Medulla oblongata (tissue), 1 donor: ENCODE data around the gene ITGB3.
"Not testable (repeated sequence)": the region's sequence is repeated elsewhere in the genome, so short reads cannot be mapped to it uniquely, and the experiment has no call there.

Source experiments
- DNase-seq: peaks from one replicate; pipeline ENCODE4 v3.0.0-alpha.2; 2015; ENCODE audit errors: extremely low spot score

ITGB3 gene

DNA sequence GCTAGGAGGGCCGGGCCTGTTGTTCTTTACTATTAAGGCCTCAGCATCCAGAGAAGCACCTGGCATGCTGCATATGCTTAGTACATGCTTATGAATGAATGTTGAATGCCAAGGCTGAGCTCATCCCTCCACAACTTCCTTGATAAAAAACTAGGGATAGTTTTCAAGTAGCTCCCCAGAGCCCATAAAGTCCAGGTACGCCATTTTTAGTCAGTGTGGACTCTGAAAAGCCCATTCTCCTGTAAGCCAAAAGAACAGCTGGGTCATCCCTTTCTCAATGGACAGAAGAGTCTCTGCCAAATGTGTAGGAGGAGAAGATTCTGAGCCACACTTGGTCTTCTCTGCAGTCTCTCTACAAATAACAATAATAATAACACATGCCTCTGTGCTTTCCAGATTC, 8.9 kb upstream of the ITGB3 start:
- no peak for DNase-seq

DNA sequence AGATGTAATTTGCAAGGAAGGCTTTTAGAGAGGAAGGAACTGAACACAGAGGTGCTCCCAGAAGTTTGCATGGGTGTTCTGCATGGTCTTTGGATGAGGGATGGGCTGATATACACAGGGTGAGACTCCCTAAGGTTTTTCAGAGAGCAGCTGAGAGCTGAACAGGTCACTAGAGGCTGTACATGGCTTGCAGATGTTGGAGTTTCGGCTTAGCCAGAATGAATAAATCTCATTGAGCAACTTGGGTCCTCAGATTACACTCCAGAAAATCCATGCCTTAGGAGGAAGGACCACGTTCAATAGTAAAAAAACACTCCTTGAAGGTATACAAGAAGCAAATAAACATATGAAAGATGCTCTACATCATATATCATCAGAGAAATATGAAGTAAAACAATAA, 7.5 kb upstream of the ITGB3 start:
- DNase-seq: no peak

DNA sequence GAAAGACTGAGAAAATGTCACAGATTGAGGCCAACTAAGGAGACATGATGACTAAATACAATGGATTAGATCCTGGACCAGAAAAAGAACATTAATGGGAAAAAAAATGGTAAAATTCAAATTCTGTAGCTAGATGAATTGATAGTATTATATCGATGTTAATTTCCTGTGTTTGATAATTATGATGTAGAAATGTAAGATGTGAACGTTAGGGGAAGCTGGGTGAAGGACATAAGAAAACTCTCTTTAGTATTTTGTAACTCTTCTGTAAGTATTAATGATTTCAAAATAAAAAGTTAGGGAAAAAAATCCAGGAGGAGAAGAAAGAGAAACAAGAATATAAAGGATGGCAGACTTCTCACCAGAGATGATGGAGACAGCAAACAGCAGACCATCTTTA, 2.8 kb upstream of the ITGB3 start:
- no peak for DNase-seq

DNA sequence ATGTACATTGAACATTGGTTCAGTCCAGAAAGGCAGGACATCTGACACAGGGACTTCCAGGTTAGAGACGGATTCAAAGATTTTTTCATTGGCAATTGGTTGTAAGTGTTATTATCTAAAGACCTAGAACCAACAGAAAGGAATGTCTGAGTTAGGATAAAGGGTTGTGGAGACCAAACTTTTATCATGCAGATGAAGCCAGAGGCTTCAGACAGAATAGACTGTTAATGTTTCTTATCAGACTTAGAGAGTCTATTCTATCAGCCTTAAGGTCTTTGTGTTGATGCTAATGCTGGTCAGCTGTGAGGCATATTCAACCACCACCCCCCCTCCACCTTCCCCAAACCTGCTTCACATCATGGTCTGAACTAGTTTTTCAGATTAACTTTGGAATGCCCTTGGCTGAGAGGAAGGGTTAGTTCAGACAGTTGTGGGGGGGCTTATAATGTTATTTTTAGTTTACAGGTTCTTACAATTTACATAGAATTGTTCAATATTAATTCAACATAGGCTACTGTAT, 2.1 kb upstream of the ITGB3 start:
- DNase-seq: no peak

DNA sequence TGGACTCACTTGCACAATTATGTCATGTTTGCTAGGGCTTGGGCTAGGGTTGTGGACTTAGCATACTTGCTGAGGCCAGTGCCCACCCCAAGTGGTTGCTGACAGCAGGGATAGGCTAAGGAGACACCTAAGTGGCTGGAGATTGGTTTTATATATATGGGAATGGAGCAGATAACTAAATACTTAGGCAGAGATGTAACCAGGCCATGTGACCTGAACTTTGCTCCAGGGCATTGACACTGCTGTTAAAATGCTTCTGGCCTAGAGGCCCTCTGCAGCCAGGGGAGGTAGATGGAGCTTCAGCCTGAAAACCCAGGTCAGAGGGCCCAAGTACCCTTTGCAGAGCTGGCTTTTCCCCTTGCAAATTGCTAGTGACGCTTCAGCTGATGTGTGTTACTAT, 1.4 kb upstream of the ITGB3 start:
- no peak for DNase-seq

DNA sequence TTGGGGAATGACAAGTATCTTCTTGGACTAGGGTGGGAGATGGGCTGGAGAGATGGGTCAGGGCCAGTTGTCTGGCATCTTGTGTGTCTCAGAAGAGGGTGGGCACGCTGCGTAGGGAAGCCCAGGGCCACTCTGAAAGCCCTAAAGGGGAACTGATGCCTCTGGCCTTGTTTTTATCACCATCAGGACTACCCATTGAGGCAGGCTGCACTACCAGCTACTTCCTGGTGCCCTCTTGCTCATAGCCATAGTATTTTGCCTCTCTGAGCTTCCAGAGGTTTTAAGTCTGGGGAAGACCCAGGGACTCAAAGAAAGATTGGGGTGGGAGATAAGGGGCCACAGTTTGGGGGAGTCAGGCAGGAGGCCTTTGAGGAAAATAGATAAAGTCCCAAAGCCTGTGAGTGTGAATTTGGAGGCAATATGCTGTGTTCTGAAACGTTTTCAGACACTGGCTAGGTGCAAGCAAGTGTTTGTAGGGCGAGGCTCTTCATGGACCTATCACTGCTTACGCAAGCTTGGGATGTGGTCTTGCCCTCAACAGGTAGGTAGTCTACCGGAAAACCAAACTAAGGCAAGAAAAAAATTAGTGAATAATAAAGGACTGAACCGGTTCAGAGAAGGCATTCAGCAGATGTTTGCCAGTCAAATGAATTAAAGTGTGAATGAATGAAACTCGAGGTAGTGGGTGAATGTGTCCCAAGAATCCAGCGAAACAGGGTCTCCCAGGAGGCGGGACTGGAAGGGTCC, 688 bp upstream of the ITGB3 start:
- DNase-seq: no peak

DNA sequence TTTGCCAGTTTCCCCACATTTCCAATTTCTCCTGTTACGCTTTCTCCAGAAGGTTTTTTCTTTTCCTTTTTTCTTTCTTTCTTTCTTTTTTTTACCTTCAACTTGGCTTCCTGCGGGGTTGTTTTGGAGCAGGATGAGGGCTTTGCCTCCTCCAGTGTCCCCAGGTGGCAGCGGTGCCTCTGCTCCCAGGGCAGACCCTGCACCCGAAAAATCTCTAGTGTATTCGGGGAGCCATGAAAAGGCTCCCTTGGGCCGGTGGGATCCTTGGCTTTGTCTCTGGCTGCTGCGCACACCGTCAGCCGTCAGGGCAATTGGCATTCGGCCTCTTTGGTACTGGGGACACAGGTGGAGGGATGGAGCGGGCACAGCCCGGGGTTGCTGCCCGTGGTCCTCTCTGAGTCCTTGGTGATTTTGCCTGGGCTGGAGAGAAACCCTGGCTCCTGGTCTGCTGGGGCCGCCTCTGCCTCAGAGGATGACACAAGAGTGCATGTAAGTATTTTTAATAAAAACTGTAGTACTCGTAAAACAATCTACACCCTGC, 846 bp downstream of the ITGB3 start:
- DNase-seq: no peak

DNA sequence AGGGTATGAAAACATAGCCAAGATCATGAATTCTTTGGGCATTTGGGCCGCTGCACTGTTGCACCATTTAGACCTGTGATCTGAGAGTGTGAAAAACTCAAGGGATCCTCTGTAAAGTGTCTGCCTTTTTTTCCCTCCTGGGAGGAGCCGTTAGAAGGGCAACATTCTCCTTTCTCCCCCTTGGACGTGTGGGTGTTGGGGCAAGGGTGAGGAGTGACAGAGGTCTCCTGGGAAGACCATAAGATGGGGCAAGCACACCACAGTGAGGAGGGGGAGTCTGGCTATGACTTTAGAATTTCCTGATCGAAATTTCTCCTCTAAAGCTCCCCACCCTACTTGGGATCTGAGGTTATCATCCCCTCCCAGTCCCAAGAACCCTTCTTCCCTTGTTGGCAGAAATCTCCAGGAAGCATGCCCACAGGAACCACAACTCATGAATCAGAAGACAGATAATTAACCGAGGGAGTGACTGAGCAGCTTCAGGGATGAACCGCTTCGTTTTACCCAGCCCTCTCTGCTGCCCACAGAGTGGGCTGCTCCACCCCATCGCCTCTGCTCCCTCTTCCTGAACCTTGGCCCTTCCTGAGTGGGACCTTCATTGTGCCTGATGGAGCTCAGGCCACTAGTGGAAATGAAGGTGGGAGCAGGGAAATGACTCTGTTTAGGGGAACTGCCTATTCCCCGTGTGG, 4.2 kb downstream of the ITGB3 start:
- DNase-seq: no peak

DNA sequence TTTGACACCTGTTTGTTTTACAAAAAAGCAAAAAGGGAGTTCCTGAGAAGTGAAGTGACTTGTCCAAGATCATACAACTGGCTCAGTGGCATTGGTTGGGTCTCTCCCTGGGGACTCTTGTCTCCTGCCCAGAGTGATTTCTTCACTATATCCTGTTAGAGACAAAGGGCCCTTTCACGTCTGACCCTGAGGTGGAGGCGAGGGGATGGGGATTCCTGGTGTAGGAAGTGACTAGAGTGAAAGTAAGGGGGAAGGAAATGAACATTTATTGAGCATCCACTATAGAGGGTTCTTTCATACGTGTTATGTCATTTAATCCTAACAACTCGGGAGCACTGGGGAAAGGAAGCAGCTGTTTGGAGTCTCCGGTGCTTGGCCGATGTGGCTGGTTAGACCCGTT, 9.0 kb downstream of the ITGB3 start:
- no peak for DNase-seq

DNA sequence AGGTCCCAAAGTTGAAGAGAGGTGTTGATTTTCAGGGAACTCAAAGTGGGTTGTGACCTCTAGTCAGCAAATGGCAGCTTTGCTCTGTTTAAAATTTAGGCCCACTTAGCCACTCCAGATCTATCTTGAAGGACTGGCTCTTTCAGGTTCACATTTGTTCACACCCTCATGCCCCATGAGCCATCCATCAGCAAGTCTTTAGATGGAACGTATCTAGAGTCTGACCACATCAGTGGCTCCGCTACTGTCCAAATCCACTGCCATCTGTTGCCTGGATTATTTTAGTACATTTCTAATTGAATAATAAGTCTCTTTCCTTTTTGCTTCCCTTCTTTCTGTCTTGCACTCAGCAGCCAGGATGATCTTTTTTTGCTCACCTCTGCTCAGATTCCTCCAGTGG, 10.5 kb downstream of the ITGB3 start:
- DNase-seq: no peak

DNA sequence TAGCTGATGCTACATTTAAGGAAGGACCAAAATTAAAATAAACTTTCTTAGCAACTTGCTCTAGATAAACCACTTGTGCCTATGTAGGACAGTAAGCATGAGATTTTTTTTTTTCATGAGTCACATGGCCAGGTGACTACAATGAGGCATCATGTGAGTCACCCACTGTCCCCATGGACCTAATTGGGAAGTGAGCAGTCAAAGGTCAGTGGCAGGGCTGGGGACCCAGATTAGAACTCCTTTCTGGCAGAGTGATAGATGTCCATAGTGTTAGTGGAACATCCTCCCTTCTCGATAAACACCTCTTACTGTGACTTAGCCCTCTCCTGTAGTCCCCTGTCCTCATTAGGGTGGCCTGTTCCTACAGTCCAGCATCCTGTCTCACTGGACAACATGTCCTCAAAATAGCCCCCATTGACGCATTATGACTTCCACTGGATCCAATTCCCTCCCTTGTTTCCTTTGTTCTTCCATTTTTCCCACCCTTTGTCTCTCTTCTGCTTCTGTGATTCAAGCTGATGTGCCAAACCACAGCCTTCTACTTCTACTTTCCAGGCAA, 12.4 kb downstream of the ITGB3 start:
- DNase-seq: no peak

DNA sequence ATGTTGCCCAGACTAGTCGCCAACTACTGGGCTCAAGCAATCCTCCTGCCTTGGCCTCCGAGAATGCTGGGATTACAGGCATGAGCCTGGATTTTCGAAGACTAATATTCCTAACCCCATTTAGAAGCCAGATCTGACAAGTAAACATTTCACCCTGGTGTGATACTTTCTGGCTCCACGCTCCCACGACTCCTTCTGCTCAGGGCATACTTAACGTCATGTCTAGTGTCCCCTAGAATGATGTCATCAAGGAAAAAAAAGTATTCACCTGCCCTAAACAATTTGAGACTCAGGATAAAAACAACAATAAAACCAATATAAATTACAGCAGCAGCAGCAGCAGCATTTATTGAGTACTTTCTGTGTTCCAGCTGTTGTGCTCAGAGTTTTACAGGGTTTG, 13.2 kb downstream of the ITGB3 start:
- no peak for DNase-seq

DNA sequence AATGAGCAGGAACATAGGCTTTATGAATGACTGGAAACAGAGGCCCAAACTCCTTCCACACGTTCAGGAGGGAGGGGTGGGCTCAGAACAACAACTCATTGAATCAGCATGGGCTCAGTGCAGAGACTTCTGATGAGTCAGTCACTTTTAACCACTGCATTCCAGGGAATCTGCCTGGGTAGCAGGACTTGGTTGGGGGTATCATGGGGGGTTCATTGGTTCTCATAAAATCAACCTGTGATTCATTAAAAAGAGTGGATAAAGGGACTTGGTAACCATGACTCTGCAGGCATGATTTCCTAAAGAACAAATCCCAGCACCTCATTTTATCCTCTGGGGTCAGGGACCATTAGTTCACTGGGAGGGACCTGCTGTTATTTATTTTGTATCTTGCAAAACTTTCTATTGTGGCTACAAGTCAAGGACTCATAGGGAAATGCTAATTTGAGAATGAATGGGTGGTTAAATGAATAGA, 13.8 kb downstream of the ITGB3 start:
- no peak for DNase-seq

DNA sequence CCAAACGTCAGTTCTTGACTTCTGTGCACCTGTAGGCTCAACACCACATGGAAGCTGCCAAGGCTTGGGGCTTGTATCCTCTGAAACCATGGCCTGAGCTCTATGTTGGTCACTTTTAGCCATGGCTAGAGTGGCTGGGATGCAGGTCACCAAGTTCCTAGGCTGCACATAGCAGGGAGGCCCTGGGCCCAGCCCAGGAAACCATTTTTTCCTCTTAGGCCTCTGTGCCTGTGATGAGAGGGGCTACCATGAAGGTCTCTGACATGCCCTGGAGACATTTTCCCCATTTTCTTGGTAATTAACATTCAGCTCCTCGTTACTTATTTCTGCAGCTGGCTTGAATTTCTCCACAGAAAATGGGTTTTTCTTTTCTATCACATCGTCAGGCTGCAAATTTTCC, 15.3 kb downstream of the ITGB3 start:
- DNase-seq: not testable (repeated sequence)

DNA sequence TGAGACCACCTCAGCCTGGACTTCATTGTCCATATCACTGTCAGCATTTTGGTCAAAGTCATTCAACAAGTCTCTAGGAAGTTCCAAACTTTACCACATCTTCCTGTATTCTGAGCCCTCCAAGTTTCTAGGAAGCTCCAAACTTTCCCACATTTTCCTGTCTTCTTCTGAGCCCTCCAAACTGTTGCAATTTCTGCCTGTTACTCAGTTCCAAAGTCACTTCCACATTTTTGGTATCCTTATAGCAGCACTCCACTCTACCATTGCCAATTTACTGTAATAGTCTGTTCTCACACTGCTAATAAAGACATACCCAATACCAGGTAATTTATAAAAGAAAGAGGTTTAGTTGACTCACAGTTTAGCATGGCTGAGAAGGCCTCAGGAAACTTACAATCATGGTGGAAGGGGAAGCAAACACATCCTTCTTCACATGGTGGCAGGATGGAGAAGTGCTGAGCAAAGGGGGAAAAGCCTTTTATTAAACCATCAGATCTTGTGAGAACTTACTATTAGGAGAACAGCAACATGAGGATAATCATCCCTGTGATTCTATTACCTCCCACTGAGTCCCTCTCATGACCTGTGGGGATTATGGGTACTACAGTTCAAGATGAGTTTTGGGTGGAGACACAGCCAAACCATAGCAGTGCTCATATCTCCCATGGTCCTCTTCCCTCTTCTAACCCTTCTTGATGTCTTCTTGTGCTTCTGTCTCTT, 16.1 kb downstream of the ITGB3 start:
- DNase-seq: not testable (repeated sequence)

DNA sequence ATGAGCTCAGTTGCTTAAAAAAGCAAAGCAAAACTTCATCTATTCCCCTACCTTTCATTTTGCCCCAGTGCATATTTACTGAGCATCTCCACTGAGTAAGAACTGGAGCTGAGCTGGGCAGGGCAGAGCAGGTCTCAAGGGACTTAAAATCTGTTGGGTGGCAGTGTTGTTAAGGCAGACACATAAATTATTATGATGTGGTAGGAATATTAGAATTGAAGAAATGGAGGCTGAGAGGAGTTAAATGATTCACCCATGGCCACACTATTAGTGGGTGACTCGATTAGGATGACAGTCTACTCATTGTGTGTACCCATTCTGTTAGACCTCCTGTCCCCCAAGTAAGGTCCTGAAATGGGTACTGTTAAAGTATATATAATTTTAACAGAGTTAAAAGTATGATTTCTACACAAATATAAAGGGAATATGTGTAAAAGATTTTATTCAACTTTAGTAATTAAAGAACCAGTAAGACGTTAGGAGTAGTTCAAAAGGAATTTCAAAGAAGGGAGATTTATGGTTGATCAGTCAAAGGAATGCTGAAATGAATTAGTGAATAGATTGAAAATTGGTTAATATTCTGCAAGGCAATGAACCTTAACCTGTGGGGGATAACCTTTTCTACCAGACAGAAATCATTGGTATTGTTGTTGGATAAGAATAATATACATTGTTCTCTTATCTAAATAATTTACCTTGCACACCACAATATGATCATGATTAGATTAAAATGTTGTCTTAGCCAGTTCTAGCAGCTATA, 17.5 kb downstream of the ITGB3 start:
- no peak for DNase-seq

DNA sequence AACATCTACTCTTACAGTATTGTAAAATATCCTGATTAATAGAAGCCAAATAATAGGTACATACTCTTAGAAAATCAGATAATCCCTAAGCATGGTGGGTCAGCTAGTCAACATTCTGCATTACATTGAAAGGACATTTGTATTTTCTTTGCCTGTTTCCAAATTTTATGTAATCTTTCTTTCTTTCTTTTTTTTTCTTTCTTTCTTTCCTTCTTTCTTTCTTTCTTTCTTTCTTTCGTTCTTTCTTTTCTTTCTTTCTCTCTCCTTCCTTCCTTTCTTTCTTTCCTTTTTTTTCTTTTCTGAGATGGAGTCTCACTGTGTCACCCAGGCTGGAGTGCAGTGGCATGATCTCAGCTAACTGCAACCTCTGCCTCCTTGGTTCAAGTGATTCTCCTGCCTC, 18.9 kb downstream of the ITGB3 start:
- DNase-seq: no peak

DNA sequence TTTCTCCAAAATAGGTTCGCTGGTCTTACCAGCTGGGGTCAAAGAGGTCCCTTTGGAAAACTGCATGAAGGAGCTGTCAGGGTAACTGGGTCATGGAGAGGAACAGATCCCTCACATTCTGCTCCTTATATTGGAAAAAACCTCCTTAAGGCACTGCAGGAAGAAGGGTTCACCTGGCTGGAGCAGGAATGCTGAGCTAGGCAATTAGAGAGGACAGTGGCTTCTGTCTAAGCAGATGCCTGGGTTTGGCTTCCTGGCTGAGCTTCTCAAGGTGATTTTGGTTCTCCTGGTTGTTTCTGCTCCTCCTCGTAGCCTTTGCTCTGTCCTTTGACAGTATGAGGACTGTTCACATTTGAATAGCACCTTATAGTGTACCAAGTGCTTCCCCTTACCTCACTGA, 19.6 kb downstream of the ITGB3 start:
- no peak for DNase-seq

DNA sequence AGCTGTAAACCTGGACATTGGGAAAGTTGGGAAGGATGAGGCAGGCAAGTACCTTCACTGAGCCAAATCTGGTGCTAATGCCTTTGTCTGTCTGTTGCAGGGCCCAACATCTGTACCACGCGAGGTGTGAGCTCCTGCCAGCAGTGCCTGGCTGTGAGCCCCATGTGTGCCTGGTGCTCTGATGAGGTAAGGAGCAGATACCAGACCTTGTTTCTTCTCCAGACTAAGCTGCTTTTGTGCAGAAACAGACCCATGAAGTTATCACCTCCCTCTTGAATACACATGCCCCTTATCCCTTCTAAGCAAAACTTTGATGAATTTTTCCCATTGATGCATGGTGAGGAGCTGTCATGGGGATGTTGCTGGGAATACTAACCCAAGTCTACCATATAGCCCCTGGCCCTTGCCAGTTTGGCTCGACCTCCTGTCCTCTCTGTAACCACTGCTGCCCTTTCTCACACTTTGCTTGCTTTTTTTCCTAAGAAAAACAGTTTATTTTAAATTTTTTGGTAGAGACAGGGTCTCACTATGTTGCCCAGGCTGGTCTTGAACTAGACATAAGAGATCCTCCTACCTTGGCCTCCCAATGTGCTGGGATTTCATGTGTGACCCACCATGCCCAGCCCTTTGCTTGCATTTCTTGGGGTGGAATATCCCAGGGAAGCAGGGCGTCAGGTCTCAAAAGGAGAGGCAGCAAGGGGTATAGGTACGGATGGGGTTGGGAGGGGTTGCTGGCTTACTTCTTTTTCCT, 20.9 kb downstream of the ITGB3 start:
- DNase-seq: no peak

DNA sequence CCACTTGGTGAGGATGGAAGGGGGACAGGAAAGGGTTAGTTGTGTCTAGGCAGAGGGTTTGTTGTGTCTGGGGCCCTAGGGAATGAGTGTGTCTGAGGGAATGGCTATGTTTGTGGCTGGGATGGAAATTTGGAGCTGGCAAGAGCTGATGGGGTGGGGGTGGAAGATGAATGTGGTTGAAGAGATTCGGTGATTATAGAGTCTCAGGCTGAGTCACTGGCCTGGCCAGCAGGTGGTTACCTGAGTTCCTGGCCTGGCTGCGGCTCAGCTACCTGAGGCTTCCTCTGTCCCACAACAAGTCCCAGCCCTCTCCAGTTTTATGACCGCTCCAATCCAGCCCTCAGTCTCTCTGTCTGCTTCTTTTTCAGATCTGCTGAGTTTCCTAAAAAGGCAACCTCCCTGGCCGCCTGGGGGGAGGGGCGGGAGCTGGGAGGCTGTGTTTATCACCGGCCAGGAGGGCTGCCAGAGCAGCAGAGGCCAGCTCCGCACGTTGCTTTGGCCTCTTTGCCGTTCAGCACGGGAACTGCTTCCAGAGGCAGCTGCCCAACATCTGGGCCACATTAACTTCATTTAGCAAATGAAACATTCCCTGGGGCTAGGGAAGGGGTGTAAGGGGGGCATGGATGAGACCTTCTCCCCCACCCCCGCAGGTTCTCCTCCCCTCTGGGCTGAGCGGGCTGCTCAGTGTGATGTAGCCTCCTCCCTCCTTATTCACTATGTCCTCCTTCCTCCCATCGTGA, 21.8 kb downstream of the ITGB3 start:
- no peak for DNase-seq
